CD1c-positive myeloid dendritic cell (primary cell): ENCODE results near the gene RNLS.

Source experiments
- DNase-seq: peaks from one replicate; pipeline ENCODE4 v3.0.0-alpha.2; 2016; ENCODE audit errors: extremely low spot score

The RNLS gene

GRCh38 chr10:88553116-88553752 lies 29.9 kb downstream of the RNLS start:
- peak; percentile 61 for DNase-seq

- peak; percentile 26 for DNase-seq
Observed at GRCh38 chr10:88551246-88551645, 31.9 kb downstream of the RNLS start.

GRCh38 chr10:88546497-88546896 lies 36.6 kb downstream of the RNLS start:
- DNase-seq, result no peak

GRCh38 chr10:88545359-88545758 lies 37.8 kb downstream of the RNLS start:
- DNase-seq, result no peak

DNA sequence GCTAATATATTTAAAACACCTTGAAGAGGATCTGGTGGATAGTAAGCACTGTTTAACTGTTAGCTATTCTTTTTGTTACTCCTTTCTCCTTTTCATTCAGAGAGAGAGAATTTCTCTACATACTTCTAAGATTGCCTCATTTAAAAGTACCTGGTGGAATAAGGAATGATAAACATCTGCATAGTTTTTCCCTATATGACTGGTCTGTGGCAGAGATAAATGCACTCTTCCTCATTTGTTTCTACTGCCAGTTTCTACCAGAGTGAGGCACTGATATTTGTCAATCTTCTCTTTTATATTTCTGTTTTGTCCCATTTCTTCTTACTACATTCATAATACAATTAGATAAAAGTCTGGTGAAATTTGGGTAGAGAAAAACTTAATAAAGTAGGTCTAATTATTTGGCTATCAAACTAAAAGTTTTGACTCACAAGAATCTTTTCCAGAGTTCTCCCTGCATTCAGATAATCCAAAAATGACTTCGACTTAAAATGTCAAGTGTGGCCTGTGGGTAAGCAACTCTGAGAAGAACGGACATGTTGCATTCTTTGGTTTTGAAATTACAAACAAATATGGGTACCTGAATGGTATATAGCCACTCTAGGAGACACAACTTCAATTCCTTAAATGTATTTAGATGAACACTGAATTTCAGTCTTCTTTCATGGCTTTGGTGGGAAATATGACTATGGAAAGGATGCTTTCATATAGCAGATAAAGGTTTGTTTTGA lies 38.8 kb downstream of the RNLS start:
- no peak for DNase-seq

GRCh38 chr10:88542522-88542921 lies 40.6 kb downstream of the RNLS start:
- no peak for DNase-seq

DNA sequence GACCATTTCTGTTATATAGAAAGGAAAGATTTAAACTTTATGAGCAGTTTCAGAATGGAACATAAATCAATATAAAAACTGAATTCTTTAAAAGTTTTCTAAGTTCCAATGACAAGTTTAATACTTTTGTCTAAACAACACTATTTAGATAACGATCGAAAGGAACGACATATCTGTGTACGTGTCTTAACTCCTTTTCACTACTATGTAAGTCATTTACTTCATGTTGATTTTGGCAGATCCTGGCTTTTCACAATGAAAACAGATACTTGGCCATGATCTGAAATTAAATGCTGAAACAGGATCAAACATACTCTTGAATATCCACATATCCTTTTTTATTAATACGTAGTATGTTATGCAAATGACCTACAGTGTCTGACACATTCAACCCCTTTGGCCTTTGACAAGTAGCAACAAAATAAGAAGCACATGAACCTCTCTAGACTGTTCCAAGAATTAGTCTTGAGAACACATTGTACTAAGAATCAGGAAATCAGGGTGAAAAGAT lies 41.9 kb downstream of the RNLS start:
- no peak for DNase-seq

DNA sequence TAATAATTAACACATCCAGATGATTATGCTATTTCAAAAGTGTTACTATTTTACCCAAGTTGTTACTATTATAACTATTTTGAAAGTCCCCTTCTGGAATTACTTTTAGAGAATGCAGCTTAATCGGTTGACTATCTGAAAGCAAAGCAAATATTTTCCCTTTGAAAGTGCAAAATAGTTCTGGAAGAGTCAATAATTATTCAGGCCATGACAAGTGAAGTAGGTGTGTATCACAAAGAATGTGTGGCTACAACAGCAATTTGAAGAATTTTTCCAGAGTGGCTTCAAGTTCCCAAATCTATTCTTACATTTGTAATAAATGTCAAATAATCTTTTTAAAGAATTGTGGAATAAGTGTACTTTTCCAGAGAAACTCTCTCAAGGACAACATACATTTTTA lies 42.8 kb downstream of the RNLS start:
- no peak for DNase-seq

- DNase-seq, result no peak
Observed at GRCh38 chr10:88538048-88538447, 45.1 kb downstream of the RNLS start.

- DNase-seq, result no peak
Observed at GRCh38 chr10:88537322-88537721, 45.8 kb downstream of the RNLS start.

DNA sequence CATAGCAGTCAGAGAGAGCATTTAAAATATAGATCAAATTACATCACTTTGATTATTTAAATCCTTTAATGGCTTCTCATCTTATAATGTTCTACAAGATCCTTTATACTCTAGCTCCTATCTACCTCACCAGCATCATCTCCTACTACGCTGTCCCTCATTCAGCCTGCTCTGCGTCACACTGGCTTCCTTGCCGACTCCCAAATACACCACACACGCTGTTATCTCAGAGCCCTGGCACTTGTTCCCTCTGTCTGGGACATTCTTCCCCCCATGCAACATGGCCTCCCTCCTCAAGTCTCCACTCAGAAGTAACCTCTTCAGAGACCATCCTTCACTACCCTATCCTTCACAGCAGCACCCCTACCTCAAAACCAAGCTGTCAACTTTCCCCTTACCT lies 46.7 kb downstream of the RNLS start:
- no peak for DNase-seq

- DNase-seq, result no peak
Observed at GRCh38 chr10:88534072-88534665, 48.9 kb downstream of the RNLS start.

GRCh38 chr10:88531392-88532052 lies 51.6 kb downstream of the RNLS start:
- no peak for DNase-seq

GRCh38 chr10:88530629-88531391 lies 52.3 kb downstream of the RNLS start:
- no peak for DNase-seq

DNA sequence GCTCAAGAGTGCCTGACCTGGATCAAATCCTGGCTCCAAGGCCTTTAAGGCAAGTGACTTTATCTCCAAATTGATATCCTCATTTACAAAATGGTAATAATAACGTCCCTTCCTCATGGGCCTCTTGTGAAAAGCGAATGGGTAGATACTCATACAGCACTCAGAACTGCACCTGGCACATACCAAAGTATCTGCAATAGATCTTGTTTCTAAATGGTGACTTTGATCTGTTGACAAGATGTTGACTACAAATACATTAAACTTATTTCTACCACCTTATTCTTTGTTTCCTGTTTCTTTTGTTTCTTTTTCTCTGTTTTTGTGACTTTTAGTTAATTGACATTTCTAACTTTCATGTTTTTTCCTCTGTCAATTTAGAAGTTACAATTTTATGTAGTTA lies 53.0 kb downstream of the RNLS start:
- DNase-seq, result no peak

- DNase-seq, result no peak
Observed at GRCh38 chr10:88528806-88529570, 54.1 kb downstream of the RNLS start.

DNA sequence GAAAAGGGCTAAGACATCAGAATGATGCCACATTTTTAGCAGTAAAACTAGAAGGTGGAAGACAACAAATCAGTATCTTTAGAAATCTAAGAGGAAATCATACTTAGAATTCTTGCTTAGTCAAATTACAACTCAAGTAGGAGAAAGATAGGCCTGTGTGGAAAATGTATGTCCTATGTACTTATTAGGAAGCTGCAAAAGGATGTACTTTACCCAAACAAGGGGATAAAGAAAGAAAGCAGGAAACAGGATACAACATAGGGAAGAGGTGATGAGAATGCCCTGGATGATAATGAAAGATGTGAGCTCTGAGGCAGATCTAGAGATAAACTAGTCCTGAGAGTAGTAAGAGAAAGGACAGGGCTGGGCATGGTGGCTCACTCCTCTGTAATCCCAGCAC lies 54.9 kb downstream of the RNLS start:
- no peak for DNase-seq

DNA sequence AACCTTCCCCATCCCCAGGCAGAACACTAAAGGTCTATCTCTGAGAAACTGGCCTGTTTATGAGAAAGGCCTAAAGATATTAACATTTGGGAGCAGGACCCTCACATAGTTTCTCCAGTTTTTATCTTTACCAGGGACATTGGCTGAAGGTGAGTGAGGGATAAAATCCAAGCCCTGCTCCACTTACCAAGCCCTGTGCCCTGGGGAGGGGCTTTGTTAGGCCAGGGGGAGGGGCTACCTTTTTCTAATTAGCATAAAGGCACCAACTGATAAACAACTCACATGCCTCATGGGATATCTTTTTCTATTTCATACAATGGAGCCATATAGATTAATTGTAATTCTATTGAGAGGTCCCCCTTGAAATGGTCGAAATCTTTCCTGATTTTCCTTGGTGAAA lies 55.9 kb downstream of the RNLS start:
- no peak for DNase-seq

DNA sequence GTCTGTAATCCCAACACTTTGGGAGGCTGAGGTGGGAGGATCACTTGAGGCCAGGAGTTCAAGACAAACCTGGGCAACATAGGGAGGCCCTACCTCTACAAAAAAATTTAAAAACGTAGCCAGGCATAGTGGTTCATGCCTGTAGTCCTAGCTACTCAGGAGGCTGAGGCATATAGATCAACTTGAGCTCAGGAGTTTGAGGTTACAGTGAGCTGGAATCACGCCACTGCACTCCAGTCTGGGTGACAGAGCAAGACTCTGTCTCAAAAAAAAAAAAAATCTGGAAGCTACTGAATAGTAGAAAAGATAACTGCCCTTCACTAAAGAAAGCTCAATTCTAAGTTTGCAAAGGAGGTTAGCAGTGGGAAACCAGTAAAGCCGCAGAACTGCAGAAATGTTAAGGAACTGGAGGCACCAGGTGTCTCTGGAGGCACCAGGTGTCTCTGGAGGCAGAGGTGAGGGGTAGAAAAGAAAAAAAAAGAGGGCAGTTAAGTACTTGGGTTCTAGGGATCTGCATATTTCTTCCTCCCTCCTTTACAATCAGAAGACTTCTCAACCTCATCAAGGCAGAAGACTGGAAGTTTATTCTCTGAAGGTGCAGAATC lies 56.5 kb downstream of the RNLS start:
- no peak for DNase-seq

DNA sequence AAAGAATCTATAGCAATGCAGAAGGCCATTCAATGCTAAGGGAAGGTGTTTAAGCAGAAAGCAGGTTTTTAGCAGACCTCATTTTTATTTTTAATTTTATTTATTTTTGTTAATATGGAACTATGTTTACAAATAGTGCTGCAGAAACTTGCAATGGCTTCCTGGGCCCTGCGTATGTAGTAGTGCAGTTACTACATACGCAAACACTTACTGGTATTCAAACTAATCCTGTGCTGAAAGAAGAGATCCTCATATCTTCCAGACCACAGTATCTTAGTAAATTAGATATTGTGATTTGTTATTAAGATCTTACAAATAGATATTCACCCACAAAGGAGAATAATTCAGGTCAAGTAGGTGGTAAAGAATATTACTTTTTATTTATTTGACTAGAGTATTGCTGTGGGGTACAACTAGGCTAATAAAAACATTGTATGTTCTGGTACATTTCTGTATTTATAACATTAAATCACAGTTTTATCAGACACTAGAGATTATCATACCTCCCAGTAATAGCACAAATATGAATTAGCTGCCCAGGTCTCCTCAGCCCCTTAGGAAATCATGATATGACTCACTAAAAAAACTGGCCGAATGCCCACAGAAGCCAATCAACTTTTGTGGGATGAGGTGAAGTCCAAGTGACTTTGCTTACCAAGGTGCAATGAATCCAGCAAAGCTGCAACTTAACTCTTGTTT lies 57.6 kb downstream of the RNLS start:
- DNase-seq, result no peak
